GM18505 (cell line): Measurements from ENCODE around the gene ELL2.
"Not testable (repeated sequence)": the region's sequence is repeated elsewhere in the genome, so short reads cannot be mapped to it uniquely, and the experiment has no call there.

ENCODE experiments used
- ATAC-seq: cut with Tn5 transposase; IDR thresholded peaks from one replicate; pipeline ENCODE4 v1.9.1; 2021; ENCODE audit not compliant: unreplicated experiment
- POLR2A ChIP-seq: IDR thresholded peaks from 4 replicates; pipeline ENCODE4 v1.6.1; 2011; ENCODE audit warnings: borderline replicate concordance; ENCODE audit not compliant: insufficient read depth, insufficient read length; ENCODE audit errors: extremely low read depth

ELL2 gene

GRCh38 chr5:95938347-95938746, 23.3 kb downstream of the ELL2 start:
- TF ChIP-seq POLR2A, result no peak
- no peak for ATAC-seq

GRCh38 chr5:95937607-95938152, 24.0 kb downstream of the ELL2 start:
- no peak for ATAC-seq
- no peak for TF ChIP-seq POLR2A

- ATAC-seq, result no peak
- TF ChIP-seq POLR2A, result no peak
Observed at GRCh38 chr5:95936812-95937397, 24.7 kb downstream of the ELL2 start.

- TF ChIP-seq POLR2A, result no peak
- ATAC-seq, result no peak
Observed at GRCh38 chr5:95935553-95936100, 26.0 kb downstream of the ELL2 start.

GRCh38 chr5:95934207-95934804, 27.3 kb downstream of the ELL2 start:
- ATAC-seq, result no peak
- no peak for TF ChIP-seq POLR2A

- TF ChIP-seq POLR2A, result no peak
- no peak for ATAC-seq
Observed at GRCh38 chr5:95932941-95933340, 28.7 kb downstream of the ELL2 start.

- no peak for TF ChIP-seq POLR2A
- ATAC-seq, result no peak
Observed at GRCh38 chr5:95931079-95931833, 30.4 kb downstream of the ELL2 start.

GRCh38 chr5:95930141-95930930, 31.3 kb downstream of the ELL2 start:
- no peak for ATAC-seq

GRCh38 chr5:95928724-95929253, 32.9 kb downstream of the ELL2 start:
- ATAC-seq, result no peak
- no peak for TF ChIP-seq POLR2A

More at GRCh38 chr5:95930141-95930930, 31.3 kb downstream of the ELL2 start:
- no peak for TF ChIP-seq POLR2A

- TF ChIP-seq POLR2A, result no peak
- ATAC-seq, result peak; percentile 46
Observed at GRCh38 chr5:95927927-95928723, 33.5 kb downstream of the ELL2 start.

GRCh38 chr5:95927300-95927699, 34.4 kb downstream of the ELL2 start:
- ATAC-seq, result not testable (repeated sequence)

- peak; percentile 46 for ATAC-seq
- no peak for TF ChIP-seq POLR2A
Observed at GRCh38 chr5:95925939-95926338, 35.7 kb downstream of the ELL2 start.
